ENCODE data around the gene CCDC6. TPM values are rescaled to one million over a fixed set of nuclear protein-coding genes. Genes with fewer than 3 reads are reported as not detected.

CCDC6 gene
- total and polyA plus RNA-seq, 12 donors, result 4.4 to 22.8 (median 17.0) TPM

DNA sequence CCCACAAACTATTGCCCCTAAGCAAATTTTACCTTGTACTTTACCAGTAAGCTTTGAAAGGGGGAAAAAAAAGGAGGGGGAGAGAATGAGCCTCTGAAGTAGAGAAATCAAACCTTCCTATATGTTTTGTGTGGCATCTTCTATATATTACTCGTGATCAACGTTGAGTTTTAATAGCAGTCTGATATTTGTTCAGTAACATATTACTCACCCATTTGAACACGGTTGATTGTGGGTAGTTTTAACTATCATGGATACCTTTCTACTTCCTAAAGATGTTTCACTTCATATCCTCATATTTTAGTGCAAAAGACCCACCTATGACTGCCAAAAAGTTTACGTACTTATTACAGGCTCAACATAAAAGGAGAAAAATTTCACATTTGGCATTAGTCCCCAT lies 54.5 kb downstream of the CCDC6 start:
- TF ChIP-seq, protein P1, sequence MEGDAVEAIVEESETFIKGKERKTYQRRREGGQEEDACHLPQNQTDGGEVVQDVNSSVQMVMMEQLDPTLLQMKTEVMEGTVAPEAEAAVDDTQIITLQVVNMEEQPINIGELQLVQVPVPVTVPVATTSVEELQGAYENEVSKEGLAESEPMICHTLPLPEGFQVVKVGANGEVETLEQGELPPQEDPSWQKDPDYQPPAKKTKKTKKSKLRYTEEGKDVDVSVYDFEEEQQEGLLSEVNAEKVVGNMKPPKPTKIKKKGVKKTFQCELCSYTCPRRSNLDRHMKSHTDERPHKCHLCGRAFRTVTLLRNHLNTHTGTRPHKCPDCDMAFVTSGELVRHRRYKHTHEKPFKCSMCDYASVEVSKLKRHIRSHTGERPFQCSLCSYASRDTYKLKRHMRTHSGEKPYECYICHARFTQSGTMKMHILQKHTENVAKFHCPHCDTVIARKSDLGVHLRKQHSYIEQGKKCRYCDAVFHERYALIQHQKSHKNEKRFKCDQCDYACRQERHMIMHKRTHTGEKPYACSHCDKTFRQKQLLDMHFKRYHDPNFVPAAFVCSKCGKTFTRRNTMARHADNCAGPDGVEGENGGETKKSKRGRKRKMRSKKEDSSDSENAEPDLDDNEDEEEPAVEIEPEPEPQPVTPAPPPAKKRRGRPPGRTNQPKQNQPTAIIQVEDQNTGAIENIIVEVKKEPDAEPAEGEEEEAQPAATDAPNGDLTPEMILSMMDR (IDR thresholded peaks at IDR 0.05), result no peak
- no peaks in the 10 kb centered on the region for H3K9me3 ChIP-seq
- peak overlapping the region in 2 of 10 donors; percentile 14 to 15 for H3K4me3 ChIP-seq
- peaks cover 0 to 51% (median 0%) of the 10 kb centered on the region in 9 donors for H3K36me3 ChIP-seq
- H3K27me3 ChIP-seq, result no peaks in the 10 kb centered on the region
- intact Hi-C loops (cut with DNase I), result no loop called here
- 85 to 94% methylated on average over 4 of the region's 4 CpGs for WGBS, 2 donors
- no peak for DNase-seq
- H3K27ac ChIP-seq, result no peak overlapping the region
- H3K4me1 ChIP-seq, result peaks cover 0 to 46% (median 19%) of the 10 kb centered on the region in 9 donors
- ATAC-seq, result no peak

DNA sequence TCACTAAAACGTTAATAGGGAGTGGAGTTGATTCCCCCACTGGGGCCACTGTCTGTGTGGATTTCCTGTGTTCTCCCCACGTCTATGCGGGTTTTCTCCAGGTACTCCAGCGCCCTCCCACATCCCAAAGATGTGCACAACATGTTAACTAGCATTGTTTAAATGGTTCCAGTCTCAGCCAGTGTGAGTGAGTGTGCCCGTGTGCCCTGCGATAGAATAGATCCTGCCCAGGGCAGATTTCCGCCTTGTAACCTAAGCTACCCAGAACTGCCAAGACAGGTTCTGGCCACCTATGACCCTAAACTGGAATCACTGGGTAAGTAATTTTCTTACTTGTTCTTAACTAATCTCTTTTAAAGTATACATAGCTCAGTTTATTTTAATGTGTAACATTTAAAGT lies 58.5 kb downstream of the CCDC6 start:
- H3K9me3 ChIP-seq, result no peaks in the 10 kb centered on the region
- no peak overlapping the region for H3K27ac ChIP-seq
- 85 to 89% methylated on average over 7 of the region's 7 CpGs for WGBS, 2 donors
- TF ChIP-seq, protein P1 (IDR thresholded peaks at IDR 0.05), result no peak
- H3K4me1 ChIP-seq, result peaks cover 0 to 33% (median 11%) of the 10 kb centered on the region in 9 donors
- intact Hi-C loops (cut with DNase I), result no loop called here
- H3K4me3 ChIP-seq, result no peak overlapping the region
- no peaks in the 10 kb centered on the region for H3K27me3 ChIP-seq
- DNase-seq (no peak), ATAC-seq (no peak)
- peaks cover 0 to 70% (median 0%) of the 10 kb centered on the region in 9 donors for H3K36me3 ChIP-seq

DNA sequence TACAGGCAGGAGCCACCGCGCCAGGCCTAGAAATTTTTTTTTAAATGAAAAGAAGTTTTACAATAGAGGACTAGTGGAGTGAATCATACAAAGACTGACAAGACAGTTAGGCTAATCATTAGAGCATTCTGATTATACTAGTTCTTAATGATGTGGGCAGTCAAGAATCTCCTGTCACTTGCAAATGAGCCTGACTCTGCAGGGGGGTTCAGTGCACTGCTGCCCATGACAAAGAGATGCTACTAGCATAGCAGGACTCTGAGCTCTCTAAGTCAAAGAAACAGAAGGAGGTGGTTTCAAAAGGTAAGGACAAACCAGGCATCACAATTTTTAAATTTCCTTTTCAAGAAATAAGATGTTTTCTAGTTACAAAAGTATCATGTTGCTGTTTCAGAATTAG lies 59.0 kb downstream of the CCDC6 start:
- DNase-seq, result no peak
- TF ChIP-seq, protein P1 (IDR thresholded peaks at IDR 0.05), result no peak
- ATAC-seq, result no peak
- Histone ChIP-seq H3K4me1 (peaks cover 0 to 28% (median 6%) of the 10 kb centered on the region in 9 donors), H3K27me3 (no peaks in the 10 kb centered on the region), H3K27ac (no peak overlapping the region), H3K36me3 (peaks cover 0 to 72% (median 0%) of the 10 kb centered on the region in 9 donors), H3K4me3 (no peak overlapping the region), H3K9me3 (no peaks in the 10 kb centered on the region)
- intact Hi-C loops (cut with DNase I), result no loop called here
- WGBS, 2 donors, result 84 to 89% methylated on average over 2 of the region's 2 CpGs

DNA sequence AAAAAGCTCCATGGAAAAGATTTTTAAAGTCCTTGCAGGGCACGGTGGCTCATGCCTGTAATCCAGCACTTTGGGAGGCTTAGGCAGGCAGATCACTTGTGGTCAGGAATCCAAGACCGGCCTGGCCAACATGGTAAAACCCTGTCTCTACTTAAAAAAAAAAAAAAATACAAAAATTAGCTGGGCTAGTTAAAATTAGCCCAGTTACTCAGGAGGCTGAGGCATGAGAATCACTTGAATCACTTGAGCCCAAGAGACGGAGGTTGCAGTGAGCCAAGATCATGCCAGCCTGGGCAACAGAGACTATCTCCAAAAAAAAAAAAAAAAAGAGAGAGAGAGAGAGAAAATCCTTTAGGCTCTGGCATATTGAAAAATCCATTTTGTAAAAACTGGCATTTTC lies 61.9 kb downstream of the CCDC6 start:
- H3K4me1 ChIP-seq, result peaks cover 0 to 21% (median 6%) of the 10 kb centered on the region in 9 donors
- H3K36me3 ChIP-seq, result peaks cover 0 to 47% (median 0%) of the 10 kb centered on the region in 9 donors
- H3K27ac ChIP-seq, result peak overlapping the region in 4 of 10 donors; percentile 7 to 30 (median 16)
- DNase-seq (no peak), ATAC-seq (peak in 6 of 8 donors; percentile 48 to 72 (median 58))
- 38 to 64% methylated on average over 3 of the region's 3 CpGs for WGBS, 2 donors
- H3K4me3 ChIP-seq, result no peak overlapping the region
- intact Hi-C loops (cut with DNase I), result no loop called here
- TF ChIP-seq, protein P1 (IDR thresholded peaks at IDR 0.05), result no peak
- no peaks in the 10 kb centered on the region for H3K9me3 ChIP-seq
- H3K27me3 ChIP-seq, result no peaks in the 10 kb centered on the region
